22Rv1 (cell line): Measurements from ENCODE around the gene GALNT16.

ENCODE experiments used
- H3K27ac ChIP-seq: fragments of 450-650 bp; 2 replicates; pipeline ENCODE4 v1.5.1; 2017
- ZFX ChIP-seq: fragments of 450-650 bp; IDR thresholded peaks from 2 replicates; pipeline ENCODE4 v1.6.1; 2017; ENCODE audit warnings: antibody characterized with exemption, borderline replicate concordance
- TF ChIP-seq, protein P1 (sequence below): fragments of 450-650 bp; IDR thresholded peaks from 2 replicates; pipeline ENCODE4 v1.5.1; 2017; ENCODE audit warnings: mild to moderate bottlenecking

Gene GALNT16

DNA sequence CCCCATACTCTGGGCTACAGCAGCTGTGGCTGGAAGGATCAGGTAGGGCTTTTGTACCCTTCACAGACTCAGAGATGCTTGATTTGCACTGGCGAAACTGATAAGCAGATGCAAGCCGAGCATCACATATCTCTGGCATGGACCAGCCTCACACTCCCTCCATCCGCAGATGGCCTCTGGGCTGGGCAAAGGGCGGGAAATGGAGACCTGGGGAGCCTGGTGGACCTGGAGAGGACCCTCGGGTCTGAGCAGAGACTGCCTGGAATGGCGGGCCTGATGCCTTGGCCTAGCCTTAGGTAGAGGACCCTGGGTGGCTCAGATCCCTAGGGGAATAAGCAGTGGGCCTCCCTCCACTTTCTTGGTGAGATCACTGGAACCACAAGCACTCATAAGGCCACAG is 53.2 kb downstream of the GALNT16 start:
- H3K27ac ChIP-seq = no peak overlapping the region
- no peak for TF ChIP-seq ZFX
- TF ChIP-seq, protein P1, sequence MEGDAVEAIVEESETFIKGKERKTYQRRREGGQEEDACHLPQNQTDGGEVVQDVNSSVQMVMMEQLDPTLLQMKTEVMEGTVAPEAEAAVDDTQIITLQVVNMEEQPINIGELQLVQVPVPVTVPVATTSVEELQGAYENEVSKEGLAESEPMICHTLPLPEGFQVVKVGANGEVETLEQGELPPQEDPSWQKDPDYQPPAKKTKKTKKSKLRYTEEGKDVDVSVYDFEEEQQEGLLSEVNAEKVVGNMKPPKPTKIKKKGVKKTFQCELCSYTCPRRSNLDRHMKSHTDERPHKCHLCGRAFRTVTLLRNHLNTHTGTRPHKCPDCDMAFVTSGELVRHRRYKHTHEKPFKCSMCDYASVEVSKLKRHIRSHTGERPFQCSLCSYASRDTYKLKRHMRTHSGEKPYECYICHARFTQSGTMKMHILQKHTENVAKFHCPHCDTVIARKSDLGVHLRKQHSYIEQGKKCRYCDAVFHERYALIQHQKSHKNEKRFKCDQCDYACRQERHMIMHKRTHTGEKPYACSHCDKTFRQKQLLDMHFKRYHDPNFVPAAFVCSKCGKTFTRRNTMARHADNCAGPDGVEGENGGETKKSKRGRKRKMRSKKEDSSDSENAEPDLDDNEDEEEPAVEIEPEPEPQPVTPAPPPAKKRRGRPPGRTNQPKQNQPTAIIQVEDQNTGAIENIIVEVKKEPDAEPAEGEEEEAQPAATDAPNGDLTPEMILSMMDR = no peak

DNA sequence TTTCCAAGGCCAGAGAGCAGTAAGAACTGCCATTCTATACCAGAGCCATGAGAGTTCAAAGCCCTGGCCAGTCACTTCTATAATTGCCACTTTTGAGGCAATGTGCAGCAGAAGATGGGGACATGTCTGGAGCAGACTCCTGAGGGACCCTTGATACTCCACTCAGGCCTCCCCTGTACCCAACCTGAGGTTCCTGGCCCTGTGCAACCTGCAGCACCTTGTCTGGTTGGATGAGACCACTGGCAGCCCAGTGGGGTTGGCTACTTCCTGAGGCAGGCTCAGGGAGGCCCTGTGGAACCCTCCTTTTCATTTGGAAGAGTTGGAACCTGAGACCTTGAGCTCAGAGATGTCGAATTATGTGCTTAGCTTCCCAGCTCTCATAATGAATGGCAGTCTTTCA is 54.4 kb downstream of the GALNT16 start:
- H3K27ac ChIP-seq = no peak overlapping the region
- TF ChIP-seq, protein P1 = no peak
- no peak for TF ChIP-seq ZFX

DNA sequence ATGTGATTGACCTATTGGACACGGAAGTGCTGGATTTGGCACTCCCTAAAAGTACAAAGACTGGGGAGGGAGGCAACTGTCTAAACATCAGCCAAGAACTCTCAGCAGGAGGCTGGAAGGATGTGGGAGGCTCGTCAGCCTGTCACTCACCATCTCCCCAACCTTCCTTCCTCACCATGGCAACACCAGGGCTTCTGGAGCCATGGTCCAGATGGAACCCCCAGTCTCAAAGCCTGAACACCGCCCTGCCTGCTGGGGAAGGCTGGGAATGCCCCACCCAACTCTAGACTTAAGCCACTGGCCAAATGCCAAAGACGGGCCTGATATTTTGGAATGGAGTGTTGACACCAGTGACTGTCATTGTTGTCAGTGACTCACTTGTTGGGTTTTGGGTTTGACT is 55.3 kb downstream of the GALNT16 start:
- TF ChIP-seq, protein P1 = no peak
- no peak for TF ChIP-seq ZFX
- no peak overlapping the region for H3K27ac ChIP-seq

DNA sequence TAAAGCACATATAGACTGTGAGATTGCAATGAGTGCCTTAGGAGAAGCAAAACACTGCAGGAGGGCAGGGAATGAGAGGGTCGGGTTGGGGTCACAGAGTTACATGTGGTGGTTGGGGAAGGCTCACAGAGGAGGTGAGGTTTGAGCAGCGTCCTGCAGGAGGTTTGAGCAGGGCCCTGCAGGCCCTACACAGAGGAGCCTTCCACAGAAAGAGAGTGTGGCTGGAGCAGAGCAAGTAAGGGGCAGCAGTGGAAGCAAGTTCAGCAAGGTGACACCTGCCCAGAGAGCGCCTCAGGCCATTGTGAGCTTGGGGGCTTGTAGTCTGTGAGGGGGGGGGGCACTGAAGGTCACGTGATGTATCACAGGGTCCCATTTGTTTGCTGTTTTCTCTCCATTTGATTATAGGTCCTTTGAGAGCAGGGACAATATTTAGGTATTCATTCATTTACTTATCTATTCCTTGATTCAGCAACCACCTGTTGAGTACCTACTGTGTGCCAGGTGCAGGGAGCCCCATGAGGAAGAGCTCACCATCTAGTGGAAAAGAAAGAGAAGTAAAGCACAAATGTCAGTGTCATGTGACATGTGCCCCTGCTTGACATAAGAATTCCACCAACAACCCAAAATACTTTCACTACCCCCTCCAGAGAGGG is 56.6 kb downstream of the GALNT16 start:
- TF ChIP-seq, protein P1 = no peak
- TF ChIP-seq ZFX = no peak
- no peak overlapping the region for H3K27ac ChIP-seq

DNA sequence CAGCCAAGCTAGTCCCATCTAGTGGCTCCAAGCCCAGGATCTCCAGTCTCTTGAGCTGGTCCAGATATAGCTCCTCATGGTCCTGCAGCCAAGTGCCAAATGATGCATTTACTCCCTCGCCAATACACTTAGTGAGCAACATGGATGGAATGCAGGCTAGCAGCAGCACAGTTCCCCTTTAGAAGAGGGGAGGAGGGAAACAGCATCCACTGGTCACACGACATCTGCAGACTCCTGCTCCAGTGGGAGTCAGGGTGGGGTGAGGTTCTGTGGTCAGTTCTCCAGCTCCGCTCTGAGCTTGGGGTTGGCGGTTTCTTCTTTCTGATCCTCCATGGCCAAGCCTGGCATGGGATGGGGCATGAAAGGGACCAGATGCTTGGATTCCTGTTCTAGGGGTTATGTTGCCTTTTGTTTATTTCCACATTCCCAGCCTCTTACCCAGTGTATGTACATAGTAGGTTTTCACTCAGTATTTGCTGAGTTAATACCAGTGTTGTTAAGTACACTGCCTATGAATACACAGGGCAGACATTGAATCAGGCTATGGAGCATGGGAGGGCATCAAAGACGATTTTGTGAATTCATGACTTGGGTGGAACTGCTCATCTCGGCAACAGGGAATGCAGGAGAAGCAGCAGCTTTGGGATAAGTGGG is 57.3 kb downstream of the GALNT16 start:
- H3K27ac ChIP-seq = no peak overlapping the region
- TF ChIP-seq ZFX = no peak
- TF ChIP-seq, protein P1 = no peak

DNA sequence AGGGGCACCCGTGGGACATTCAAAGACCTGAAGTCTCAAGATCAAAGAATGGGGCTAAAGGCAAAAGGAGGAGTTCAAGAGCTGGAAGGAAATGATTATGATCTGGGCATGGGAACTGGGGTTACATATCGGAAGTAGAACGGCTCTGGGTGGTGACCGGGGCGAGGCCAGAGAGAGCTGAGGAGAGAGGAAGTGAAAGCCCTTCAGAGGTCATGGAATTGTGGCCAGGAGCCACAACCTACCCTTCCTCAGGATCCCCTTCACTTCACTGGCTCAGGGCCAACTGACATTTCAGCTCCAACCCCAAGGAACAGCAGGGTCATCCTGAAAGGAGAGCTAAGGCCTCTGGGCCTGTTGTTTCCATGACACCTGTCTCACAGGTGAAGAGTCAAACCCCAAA is 57.8 kb downstream of the GALNT16 start:
- TF ChIP-seq ZFX = no peak
- TF ChIP-seq, protein P1 = no peak
- H3K27ac ChIP-seq = no peak overlapping the region

DNA sequence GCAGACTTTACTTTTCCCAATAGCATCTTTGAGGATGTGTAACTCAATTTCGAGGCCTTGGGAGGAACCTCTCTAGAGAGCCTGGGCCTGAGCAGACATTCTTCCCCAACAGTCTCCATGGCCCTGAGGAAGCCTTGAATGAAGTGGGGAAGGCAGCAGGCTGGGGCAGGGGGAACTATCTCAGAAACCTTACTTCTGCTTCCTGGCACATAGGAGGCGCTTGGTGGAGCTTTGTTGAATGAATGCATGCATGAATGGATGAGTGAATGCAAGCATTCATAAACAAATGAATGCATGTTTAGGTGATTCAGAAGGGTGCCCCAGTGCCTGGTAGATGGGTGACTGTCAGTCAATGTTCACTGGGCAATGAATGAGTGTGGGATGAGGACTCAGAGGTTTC is 58.3 kb downstream of the GALNT16 start:
- no peak overlapping the region for H3K27ac ChIP-seq
- TF ChIP-seq, protein P1 = no peak
- TF ChIP-seq ZFX = no peak
